Measurements from ENCODE around the gene ARAP2. TPM values are rescaled to one million over a fixed set of nuclear protein-coding genes. Genes with fewer than 3 reads are reported as not detected.

The ARAP2 gene
- total RNA-seq, 1 experiment from 2014 or later, result 5.5 TPM

DNA sequence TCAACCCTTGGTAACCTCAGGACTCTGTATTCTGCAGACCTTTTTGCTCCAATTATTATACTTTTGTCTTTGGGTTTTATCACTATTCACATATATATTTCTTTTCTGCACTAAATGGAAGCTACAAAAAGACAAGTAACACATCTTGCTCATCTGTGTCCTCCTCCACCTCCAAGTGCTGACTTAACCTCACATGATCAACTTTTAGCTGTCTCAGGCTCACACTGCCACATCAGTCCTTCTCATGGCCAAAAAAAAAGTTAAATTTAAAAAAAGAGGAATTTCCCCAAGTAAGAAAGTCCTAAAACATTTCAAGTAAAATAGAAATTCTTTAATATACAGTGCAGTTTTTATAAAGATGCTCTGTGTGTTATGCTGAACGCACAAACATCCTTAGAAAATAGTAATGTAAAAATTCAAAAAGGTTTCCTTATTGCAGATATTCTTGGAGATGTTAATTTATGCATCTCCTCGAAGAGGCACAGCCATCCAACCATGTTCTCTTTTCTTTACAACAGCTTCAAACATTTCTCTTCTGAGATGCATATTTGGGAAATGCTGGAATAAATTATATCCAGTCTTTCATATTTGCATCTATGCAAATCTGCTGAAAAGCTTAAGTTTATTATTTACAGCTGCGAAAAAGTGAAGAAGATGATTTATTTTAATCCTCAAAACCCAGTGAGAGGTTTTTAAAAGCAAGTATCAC is 37.6 kb downstream of the ARAP2 start:
- Histone ChIP-seq H3K4me1 (ENCODE audit: control insufficient read depth, insufficient read depth, low read length) (no peaks in the 10 kb centered on the region), H3K27ac (ENCODE audit: low read length) (no peak overlapping the region), H3K36me3 (ENCODE audit: control insufficient read depth, insufficient read depth, low read length) (no peaks in the 10 kb centered on the region), H3K4me3 (ENCODE audit: low read depth in 2 of 2, low read length in 2 of 2) (no peak overlapping the region), H3K9me3 (ENCODE audit: control insufficient read depth, insufficient read depth, low read depth, low read length) (no peaks in the 10 kb centered on the region), H3K27me3 (ENCODE audit: control insufficient read depth, insufficient read depth, low read length) (no peaks in the 10 kb centered on the region)
- no peak for TF ChIP-seq SIN3A (IDR thresholded peaks at IDR 0.05; ENCODE audit: borderline replicate concordance, insufficient read depth, low read depth, low read length)
- TF ChIP-seq, protein P1, sequence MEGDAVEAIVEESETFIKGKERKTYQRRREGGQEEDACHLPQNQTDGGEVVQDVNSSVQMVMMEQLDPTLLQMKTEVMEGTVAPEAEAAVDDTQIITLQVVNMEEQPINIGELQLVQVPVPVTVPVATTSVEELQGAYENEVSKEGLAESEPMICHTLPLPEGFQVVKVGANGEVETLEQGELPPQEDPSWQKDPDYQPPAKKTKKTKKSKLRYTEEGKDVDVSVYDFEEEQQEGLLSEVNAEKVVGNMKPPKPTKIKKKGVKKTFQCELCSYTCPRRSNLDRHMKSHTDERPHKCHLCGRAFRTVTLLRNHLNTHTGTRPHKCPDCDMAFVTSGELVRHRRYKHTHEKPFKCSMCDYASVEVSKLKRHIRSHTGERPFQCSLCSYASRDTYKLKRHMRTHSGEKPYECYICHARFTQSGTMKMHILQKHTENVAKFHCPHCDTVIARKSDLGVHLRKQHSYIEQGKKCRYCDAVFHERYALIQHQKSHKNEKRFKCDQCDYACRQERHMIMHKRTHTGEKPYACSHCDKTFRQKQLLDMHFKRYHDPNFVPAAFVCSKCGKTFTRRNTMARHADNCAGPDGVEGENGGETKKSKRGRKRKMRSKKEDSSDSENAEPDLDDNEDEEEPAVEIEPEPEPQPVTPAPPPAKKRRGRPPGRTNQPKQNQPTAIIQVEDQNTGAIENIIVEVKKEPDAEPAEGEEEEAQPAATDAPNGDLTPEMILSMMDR (IDR thresholded peaks at IDR 0.05), result no peak
- ChIA-PET CTCF (no interaction called here), POLR2A (no interaction called here)
- intact Hi-C loops (cut with micrococcal nuclease; ENCODE audit: unreplicated experiment) (no loop called here), in situ Hi-C loops (cut with HindIII; ENCODE audit: low pct_unique_long_range_greater_than_20kb, low sequenced_read_pairs) (no loop called here)
- no TSS peak for BruUV-seq (replicated peaks)
- ATAC-seq (no peak), DNase-seq (ENCODE audit: low read depth, low spot score) (no peak)

DNA sequence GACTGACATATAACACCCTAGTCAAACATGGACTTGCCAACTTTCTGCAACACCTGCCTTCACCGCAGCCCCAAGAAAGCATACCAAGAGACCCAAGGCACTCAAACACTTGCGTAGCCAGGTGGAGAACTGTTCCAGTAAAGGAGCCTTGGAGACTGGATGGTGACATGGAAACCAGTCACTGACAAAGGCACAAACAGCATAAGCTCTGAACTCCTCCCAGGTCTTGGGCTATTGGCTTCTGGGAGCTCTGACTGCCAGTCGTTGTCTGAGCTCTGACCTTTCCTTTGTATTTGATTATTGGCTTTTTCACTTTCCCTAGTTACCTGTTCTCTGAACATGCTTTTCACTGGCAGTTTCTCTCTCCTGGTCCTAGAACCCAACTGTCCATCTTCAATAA is 38.3 kb downstream of the ARAP2 start:
- Histone ChIP-seq H3K4me1 (ENCODE audit: control insufficient read depth, insufficient read depth, low read length) (no peaks in the 10 kb centered on the region), H3K9me3 (ENCODE audit: control insufficient read depth, insufficient read depth, low read depth, low read length) (no peaks in the 10 kb centered on the region), H3K27ac (ENCODE audit: low read length) (no peak overlapping the region), H3K36me3 (ENCODE audit: control insufficient read depth, insufficient read depth, low read length) (no peaks in the 10 kb centered on the region), H3K4me3 (ENCODE audit: low read depth in 2 of 2, low read length in 2 of 2) (no peak overlapping the region), H3K27me3 (ENCODE audit: control insufficient read depth, insufficient read depth, low read length) (no peaks in the 10 kb centered on the region)
- TF ChIP-seq TCF7L2 (IDR thresholded peaks at IDR 0.05; ENCODE audit: low read depth, low read length), result no peak
- ATAC-seq (no peak), DNase-seq (ENCODE audit: low read depth, low spot score) (no peak)
- ChIA-PET POLR2A (no interaction called here), CTCF (no interaction called here)
- intact Hi-C loops (cut with micrococcal nuclease; ENCODE audit: unreplicated experiment) (no loop called here), in situ Hi-C loops (cut with HindIII; ENCODE audit: low pct_unique_long_range_greater_than_20kb, low sequenced_read_pairs) (no loop called here)
- BruUV-seq (replicated peaks), result no TSS peak

DNA sequence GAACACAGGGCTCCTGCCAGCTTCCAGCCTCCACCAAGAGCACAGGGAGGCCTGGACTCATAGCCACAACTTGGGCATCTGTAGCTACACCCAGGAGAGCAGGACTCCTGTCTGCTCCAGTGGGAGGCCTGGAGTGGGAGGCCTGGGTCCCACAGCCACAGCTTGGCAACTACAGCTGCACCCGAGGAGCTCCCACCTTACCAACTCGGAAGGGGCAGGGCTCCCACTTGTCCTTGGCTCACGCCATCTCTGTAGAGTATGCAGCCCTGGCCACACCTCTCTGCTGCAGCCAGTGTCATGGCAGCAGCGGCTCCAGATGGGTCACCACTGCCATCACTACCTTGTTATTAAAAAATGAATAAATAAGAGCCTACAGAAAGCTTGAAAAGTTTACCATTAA is 45.5 kb downstream of the ARAP2 start:
- TF ChIP-seq, protein P2, sequence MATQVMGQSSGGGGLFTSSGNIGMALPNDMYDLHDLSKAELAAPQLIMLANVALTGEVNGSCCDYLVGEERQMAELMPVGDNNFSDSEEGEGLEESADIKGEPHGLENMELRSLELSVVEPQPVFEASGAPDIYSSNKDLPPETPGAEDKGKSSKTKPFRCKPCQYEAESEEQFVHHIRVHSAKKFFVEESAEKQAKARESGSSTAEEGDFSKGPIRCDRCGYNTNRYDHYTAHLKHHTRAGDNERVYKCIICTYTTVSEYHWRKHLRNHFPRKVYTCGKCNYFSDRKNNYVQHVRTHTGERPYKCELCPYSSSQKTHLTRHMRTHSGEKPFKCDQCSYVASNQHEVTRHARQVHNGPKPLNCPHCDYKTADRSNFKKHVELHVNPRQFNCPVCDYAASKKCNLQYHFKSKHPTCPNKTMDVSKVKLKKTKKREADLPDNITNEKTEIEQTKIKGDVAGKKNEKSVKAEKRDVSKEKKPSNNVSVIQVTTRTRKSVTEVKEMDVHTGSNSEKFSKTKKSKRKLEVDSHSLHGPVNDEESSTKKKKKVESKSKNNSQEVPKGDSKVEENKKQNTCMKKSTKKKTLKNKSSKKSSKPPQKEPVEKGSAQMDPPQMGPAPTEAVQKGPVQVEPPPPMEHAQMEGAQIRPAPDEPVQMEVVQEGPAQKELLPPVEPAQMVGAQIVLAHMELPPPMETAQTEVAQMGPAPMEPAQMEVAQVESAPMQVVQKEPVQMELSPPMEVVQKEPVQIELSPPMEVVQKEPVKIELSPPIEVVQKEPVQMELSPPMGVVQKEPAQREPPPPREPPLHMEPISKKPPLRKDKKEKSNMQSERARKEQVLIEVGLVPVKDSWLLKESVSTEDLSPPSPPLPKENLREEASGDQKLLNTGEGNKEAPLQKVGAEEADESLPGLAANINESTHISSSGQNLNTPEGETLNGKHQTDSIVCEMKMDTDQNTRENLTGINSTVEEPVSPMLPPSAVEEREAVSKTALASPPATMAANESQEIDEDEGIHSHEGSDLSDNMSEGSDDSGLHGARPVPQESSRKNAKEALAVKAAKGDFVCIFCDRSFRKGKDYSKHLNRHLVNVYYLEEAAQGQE (IDR thresholded peaks at IDR 0.05; ENCODE audit: insufficient read depth in 1 of 2, low read depth in 2 of 2, low read length in 1 of 2), result no peak
- TF ChIP-seq POLR2AphosphoS5 (IDR thresholded peaks at IDR 0.05; ENCODE audit: low read depth, low read length) (no peak), TCF7L2 (IDR thresholded peaks at IDR 0.05; ENCODE audit: low read depth, low read length) (no peak), SIN3A (IDR thresholded peaks at IDR 0.05; ENCODE audit: borderline replicate concordance, insufficient read depth, low read depth, low read length) (no peak)
- TF ChIP-seq, protein P1 (IDR thresholded peaks at IDR 0.05), result no peak
- intact Hi-C loops (cut with micrococcal nuclease; ENCODE audit: unreplicated experiment), result no loop called here
- CTCF ChIA-PET, result no interaction called here

More for the DNA sequence above, 45.5 kb downstream of the ARAP2 start:
- ATAC-seq (no peak), DNase-seq (ENCODE audit: low read depth, low spot score) (no peak)
- H3K9me3 ChIP-seq (ENCODE audit: control insufficient read depth, insufficient read depth, low read depth, low read length), result no peaks in the 10 kb centered on the region
- no TSS peak for BruUV-seq (replicated peaks)
- no peak overlapping the region for H3K4me3 ChIP-seq (ENCODE audit: low read depth in 2 of 2, low read length in 2 of 2)
- H3K4me1 ChIP-seq (ENCODE audit: control insufficient read depth, insufficient read depth, low read length), result no peaks in the 10 kb centered on the region
- H3K36me3 ChIP-seq (ENCODE audit: control insufficient read depth, insufficient read depth, low read length), result no peaks in the 10 kb centered on the region
- in situ Hi-C loops (cut with HindIII; ENCODE audit: low pct_unique_long_range_greater_than_20kb, low sequenced_read_pairs), result no loop called here
- H3K27ac ChIP-seq (ENCODE audit: low read length), result no peak overlapping the region
- H3K27me3 ChIP-seq (ENCODE audit: control insufficient read depth, insufficient read depth, low read length), result no peaks in the 10 kb centered on the region
- POLR2A ChIA-PET, result no interaction called here

Data from Panc1 (cell line).